ENCODE results near the gene SYNGR3. TPM values are rescaled to one million over a fixed set of nuclear protein-coding genes. Genes with fewer than 3 reads are reported as not detected.

SYNGR3 gene
- total RNA-seq, 1 donor from 2014 or later, result 0.91 TPM

GRCh38 chr16:1977875-1978268 is 11.9 kb upstream of the SYNGR3 start:
- H3K4me3 Mint-ChIP-seq (ENCODE audit: unreplicated experiment), result no peak overlapping the region
- no peak for DNase-seq (ENCODE audit: extremely low spot score, unreplicated experiment)
- H3K9me3 Mint-ChIP-seq (ENCODE audit: unreplicated experiment), result no peaks in the 10 kb centered on the region
- no peak overlapping the region for H3K27ac Mint-ChIP-seq (ENCODE audit: unreplicated experiment)
- peaks cover 9% of the 10 kb centered on the region for H3K36me3 Mint-ChIP-seq (ENCODE audit: unreplicated experiment)
- no peak for TF ChIP-seq CTCF (IDR thresholded peaks at IDR 0.05)
- H3K27me3 Mint-ChIP-seq (ENCODE audit: unreplicated experiment), result peaks cover 9% of the 10 kb centered on the region
- peaks cover 6% of the 10 kb centered on the region for H3K4me1 Mint-ChIP-seq (ENCODE audit: unreplicated experiment)

DNA sequence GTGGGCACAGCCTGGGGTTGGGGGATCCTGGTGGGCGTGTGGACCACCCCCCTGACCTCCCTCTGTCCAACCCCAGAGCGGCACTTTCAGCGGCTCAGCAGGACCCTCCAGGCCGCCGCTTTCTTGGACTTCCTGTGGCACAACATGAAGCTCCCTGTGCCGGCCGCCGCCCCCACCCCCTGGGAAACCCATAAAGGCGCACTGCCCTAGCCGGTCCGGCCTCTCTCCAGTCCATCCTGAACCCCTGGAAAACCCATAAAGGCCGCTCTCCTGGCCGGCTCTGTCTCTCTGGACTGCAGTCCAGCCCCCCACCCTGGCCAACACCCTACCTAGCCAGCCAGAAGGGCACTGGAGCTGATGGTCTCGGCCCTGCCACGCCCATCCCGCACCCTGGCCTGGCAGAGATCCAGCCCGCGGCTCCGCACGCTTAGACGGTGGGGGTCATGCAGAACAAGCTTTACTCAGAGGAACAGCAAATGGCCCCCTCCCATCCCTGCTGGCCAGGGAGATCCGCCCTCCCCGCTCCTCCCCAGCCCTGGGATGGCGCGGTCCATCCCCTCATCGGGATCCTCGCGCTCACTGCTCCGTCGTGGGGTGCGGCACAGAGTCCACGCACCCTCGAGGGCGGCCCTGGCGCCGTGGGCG is 11.2 kb upstream of the SYNGR3 start:
- no peak for TF ChIP-seq CTCF (IDR thresholded peaks at IDR 0.05)

DNA sequence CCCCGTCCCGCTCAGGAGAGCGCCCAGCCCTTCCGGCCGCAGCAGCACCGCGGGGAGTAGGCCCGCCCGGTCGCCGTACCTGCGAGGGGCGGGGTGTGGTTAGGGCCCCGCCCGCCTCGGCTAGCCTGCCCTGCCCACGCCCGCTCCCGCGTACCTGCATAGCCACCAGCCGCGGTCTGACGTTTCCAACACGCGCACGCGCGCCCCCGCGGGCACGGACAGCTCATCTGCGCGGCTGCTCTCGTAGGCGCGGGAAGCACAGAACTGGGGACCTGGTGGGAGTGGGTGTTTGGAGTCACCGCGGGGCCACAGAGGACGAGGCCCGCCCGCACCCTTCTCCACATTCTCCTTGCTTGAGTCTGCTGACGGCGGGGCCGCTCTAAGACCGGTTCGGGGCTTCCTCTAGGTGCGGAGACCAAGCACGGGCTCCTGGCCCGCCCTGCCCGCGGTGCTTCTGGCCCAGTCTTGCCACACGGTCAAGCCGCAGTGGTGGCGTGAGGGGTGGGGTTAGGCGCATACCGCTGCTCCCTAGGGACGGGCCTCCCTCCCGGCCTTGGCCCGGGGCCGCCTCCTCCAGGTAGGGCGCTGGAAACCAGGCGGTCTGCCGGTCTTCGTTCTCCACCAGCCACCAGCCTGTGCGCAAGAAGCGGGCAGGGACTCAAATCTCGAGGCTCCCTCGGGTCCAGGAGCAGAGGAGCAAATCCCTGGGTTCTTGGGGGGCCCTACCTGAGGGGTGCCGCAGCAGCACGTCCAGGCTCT is 10.3 kb upstream of the SYNGR3 start:
- Mint-ChIP-seq H3K27me3 (ENCODE audit: unreplicated experiment) (peaks cover 9% of the 10 kb centered on the region), H3K36me3 (ENCODE audit: unreplicated experiment) (peaks cover 9% of the 10 kb centered on the region), H3K27ac (ENCODE audit: unreplicated experiment) (no peak overlapping the region), H3K9me3 (ENCODE audit: unreplicated experiment) (no peaks in the 10 kb centered on the region), H3K4me3 (ENCODE audit: unreplicated experiment) (no peak overlapping the region), H3K4me1 (ENCODE audit: unreplicated experiment) (peaks cover 3% of the 10 kb centered on the region)
- TF ChIP-seq CTCF (IDR thresholded peaks at IDR 0.05), result no peak
- DNase-seq (ENCODE audit: extremely low spot score, unreplicated experiment), result no peak

More for the DNA sequence above, 11.2 kb upstream of the SYNGR3 start:
- H3K36me3 Mint-ChIP-seq (ENCODE audit: unreplicated experiment), result peaks cover 9% of the 10 kb centered on the region
- no peak overlapping the region for H3K4me3 Mint-ChIP-seq (ENCODE audit: unreplicated experiment)
- H3K27me3 Mint-ChIP-seq (ENCODE audit: unreplicated experiment), result peaks cover 9% of the 10 kb centered on the region
- no peaks in the 10 kb centered on the region for H3K9me3 Mint-ChIP-seq (ENCODE audit: unreplicated experiment)
- peaks cover 3% of the 10 kb centered on the region for H3K4me1 Mint-ChIP-seq (ENCODE audit: unreplicated experiment)
- no peak overlapping the region for H3K27ac Mint-ChIP-seq (ENCODE audit: unreplicated experiment)
- DNase-seq (ENCODE audit: extremely low spot score, unreplicated experiment), result no peak

- no peak for TF ChIP-seq CTCF (IDR thresholded peaks at IDR 0.05)
- Mint-ChIP-seq H3K36me3 (ENCODE audit: unreplicated experiment) (peaks cover 9% of the 10 kb centered on the region), H3K4me1 (ENCODE audit: unreplicated experiment) (peaks cover 10% of the 10 kb centered on the region), H3K27ac (ENCODE audit: unreplicated experiment) (no peak overlapping the region), H3K27me3 (ENCODE audit: unreplicated experiment) (peaks cover 9% of the 10 kb centered on the region), H3K4me3 (ENCODE audit: unreplicated experiment) (no peak overlapping the region), H3K9me3 (ENCODE audit: unreplicated experiment) (no peaks in the 10 kb centered on the region)
- DNase-seq (ENCODE audit: extremely low spot score, unreplicated experiment), result no peak
Observed at GRCh38 chr16:1980030-1980769, 9.6 kb upstream of the SYNGR3 start.

DNA sequence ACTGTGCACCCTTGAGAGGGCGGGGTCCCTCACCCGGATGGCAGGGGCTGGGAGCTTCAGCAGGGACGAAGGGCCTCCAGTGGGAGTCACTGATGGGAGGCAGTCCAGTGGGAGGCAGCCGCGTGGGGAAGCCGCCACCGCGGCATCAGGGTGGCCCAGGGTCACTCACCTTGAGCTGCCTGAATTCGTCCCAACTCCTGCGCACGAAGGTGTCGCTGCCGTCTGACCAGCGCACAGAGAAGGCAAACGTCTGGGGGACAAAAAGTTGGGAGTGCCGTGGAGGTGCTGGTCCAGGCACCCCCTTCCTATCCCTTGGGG is 9.0 kb upstream of the SYNGR3 start:
- no peak for TF ChIP-seq CTCF (IDR thresholded peaks at IDR 0.05)
- peaks cover 7% of the 10 kb centered on the region for H3K36me3 Mint-ChIP-seq (ENCODE audit: unreplicated experiment)
- no peak for DNase-seq (ENCODE audit: extremely low spot score, unreplicated experiment)
- H3K27ac Mint-ChIP-seq (ENCODE audit: unreplicated experiment), result no peak overlapping the region
- H3K27me3 Mint-ChIP-seq (ENCODE audit: unreplicated experiment), result peaks cover 9% of the 10 kb centered on the region
- peaks cover 11% of the 10 kb centered on the region for H3K4me1 Mint-ChIP-seq (ENCODE audit: unreplicated experiment)
- H3K4me3 Mint-ChIP-seq (ENCODE audit: unreplicated experiment), result no peak overlapping the region
- H3K9me3 Mint-ChIP-seq (ENCODE audit: unreplicated experiment), result no peaks in the 10 kb centered on the region

Data from osteocyte (in vitro differentiated cells).